Thyroid gland (tissue), 4 donors: ENCODE data around the gene DOCK10. TPM values are rescaled to one million over a fixed set of nuclear protein-coding genes. Genes with fewer than 3 reads are reported as not detected.

ENCODE experiments used
- DNase-seq, 2 donors: peaks; one replicate each; pipeline ENCODE4 v3.0.0-alpha.2; 2019
- H3K27ac ChIP-seq, 3 donors: fragments of 200-600 bp; sonication (generic); 1 replicate in 2 of 3; 2 replicates in 1 of 3; pipeline ENCODE4 v1.5.1; 2016 to 2019; ENCODE audit warnings: mild to moderate bottlenecking in 1 of 3, moderate library complexity in 1 of 3
- H3K27me3 ChIP-seq: fragments of 200-600 bp; sonication (generic); one replicate; pipeline ENCODE4 v1.5.1; 2019
- H3K36me3 ChIP-seq, 2 donors: fragments of 200-600 bp; sonication (generic); one replicate each; pipeline ENCODE4 v1.5.1; 2016 to 2019
- H3K4me1 ChIP-seq, 2 donors: fragments of 200-600 bp; sonication (generic); one replicate each; pipeline ENCODE4 v1.5.1; 2017 to 2019
- H3K4me3 ChIP-seq, 3 donors: fragments of 200-600 bp; sonication (generic); replicated peaks in 1 of 3; 1 replicate in 2 of 3; 2 replicates in 1 of 3; pipeline ENCODE4 v1.5.1; 2016; ENCODE audit warnings: mild to moderate bottlenecking in 1 of 3
- H3K9me3 ChIP-seq: fragments of 200-600 bp; sonication (generic); one replicate; pipeline ENCODE4 v1.5.1; 2017
- POLR2A ChIP-seq, 2 donors: fragments of 450-650 bp; IDR thresholded peaks; one replicate each; pipeline ENCODE4 v1.6.1; 2017; ENCODE audit warnings: antibody characterized with exemption in 2 of 2, mild to moderate bottlenecking in 2 of 2, moderate library complexity in 1 of 2
- WGBS, 2 donors: methylation state at CpG; one replicate each; pipeline ENCODE4 v1.1.5; 2017; 5-methylcytosine and 5-hydroxymethylcytosine counted together
- intact Hi-C: fragments of 100-400 bp; cut with DNase I; formaldehyde crosslinking; loops from one replicate; pipeline ENCODE4 v1.15.1; 2023
- total RNA-seq, 4 donors: library from RNA; depleted of rRNA; stranded (reverse); fragments of >200 nt; gene quantifications; one replicate each; pipeline ENCODE4 v1.2.3, GENCODE V29; 2016
- TF ChIP-seq, protein P1 (sequence below), 6 experiments: fragments of 200-600 bp in 3 of 6; fragments of 450-650 bp in 3 of 6; sonication (generic) in 3 of 6; IDR thresholded peaks; one replicate each; pipeline ENCODE4 v1.5.1; 2016 to 2019; ENCODE audit warnings: antibody characterized with exemption in 6 of 6, mild to moderate bottlenecking in 2 of 6, inconsistent platforms in 1 of 6, moderate library complexity in 1 of 6

The DOCK10 gene
- total RNA-seq, 4 donors from 2014 or later: 4.6 to 8.9 (median 7.1) TPM

DNA sequence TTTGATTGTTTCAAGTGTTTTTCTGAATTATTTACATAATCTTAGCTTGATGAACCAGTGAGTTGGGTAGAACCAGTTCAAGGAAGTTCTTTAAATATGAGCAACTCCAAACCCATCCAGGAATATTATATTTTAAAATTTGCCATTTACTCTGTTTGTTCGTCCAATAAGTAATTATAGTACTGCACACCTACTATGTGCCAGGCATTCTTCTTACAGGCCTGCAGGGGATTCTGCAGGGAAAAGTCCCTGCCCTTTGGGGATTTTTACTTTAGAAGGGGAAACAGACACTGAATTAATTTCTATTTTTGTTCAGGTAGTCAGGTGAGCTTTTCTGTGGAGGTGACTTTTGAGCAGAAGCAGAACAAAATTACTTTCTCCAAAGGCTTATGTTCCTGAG is 146.9 kb downstream of the DOCK10 start:
- TF ChIP-seq POLR2A (IDR thresholded peaks at IDR 0.05): no peak
- TF ChIP-seq, protein P1, sequence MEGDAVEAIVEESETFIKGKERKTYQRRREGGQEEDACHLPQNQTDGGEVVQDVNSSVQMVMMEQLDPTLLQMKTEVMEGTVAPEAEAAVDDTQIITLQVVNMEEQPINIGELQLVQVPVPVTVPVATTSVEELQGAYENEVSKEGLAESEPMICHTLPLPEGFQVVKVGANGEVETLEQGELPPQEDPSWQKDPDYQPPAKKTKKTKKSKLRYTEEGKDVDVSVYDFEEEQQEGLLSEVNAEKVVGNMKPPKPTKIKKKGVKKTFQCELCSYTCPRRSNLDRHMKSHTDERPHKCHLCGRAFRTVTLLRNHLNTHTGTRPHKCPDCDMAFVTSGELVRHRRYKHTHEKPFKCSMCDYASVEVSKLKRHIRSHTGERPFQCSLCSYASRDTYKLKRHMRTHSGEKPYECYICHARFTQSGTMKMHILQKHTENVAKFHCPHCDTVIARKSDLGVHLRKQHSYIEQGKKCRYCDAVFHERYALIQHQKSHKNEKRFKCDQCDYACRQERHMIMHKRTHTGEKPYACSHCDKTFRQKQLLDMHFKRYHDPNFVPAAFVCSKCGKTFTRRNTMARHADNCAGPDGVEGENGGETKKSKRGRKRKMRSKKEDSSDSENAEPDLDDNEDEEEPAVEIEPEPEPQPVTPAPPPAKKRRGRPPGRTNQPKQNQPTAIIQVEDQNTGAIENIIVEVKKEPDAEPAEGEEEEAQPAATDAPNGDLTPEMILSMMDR (IDR thresholded peaks at IDR 0.05): no peak
- no peaks in the 10 kb centered on the region for H3K36me3 ChIP-seq
- no peaks in the 10 kb centered on the region for H3K9me3 ChIP-seq
- no peak for DNase-seq
- no peak overlapping the region for H3K4me3 ChIP-seq
- 96 to 100% methylated on average over 1 of the region's 1 CpG for WGBS, 2 donors
- H3K27me3 ChIP-seq: no peaks in the 10 kb centered on the region
- H3K4me1 ChIP-seq: no peaks in the 10 kb centered on the region
- no peak overlapping the region for H3K27ac ChIP-seq
- intact Hi-C loops: no loop called here

GRCh38 chr2:224894356-224894755 is 147.9 kb downstream of the DOCK10 start:
- no peak for TF ChIP-seq POLR2A (IDR thresholded peaks at IDR 0.05)
- TF ChIP-seq, protein P1 (IDR thresholded peaks at IDR 0.05): no peak
- DNase-seq: no peak
- Histone ChIP-seq H3K36me3 (no peaks in the 10 kb centered on the region), H3K27me3 (no peaks in the 10 kb centered on the region), H3K4me3 (no peak overlapping the region), H3K9me3 (no peaks in the 10 kb centered on the region), H3K27ac (no peak overlapping the region), H3K4me1 (no peaks in the 10 kb centered on the region)
- intact Hi-C loops: no loop called here
- 69 to 70% methylated on average over 3 of the region's 3 CpGs for WGBS, 2 donors

- Histone ChIP-seq H3K27me3 (no peaks in the 10 kb centered on the region), H3K27ac (no peak overlapping the region), H3K4me3 (no peak overlapping the region), H3K9me3 (no peaks in the 10 kb centered on the region), H3K4me1 (no peaks in the 10 kb centered on the region), H3K36me3 (no peaks in the 10 kb centered on the region)
- 86 to 90% methylated on average over 2 of the region's 2 CpGs for WGBS, 2 donors
- TF ChIP-seq POLR2A (IDR thresholded peaks at IDR 0.05): no peak
- TF ChIP-seq, protein P1 (IDR thresholded peaks at IDR 0.05): no peak
- DNase-seq: no peak
- intact Hi-C loops: no loop called here
Observed at GRCh38 chr2:224893848-224894247, 148.4 kb downstream of the DOCK10 start.

DNA sequence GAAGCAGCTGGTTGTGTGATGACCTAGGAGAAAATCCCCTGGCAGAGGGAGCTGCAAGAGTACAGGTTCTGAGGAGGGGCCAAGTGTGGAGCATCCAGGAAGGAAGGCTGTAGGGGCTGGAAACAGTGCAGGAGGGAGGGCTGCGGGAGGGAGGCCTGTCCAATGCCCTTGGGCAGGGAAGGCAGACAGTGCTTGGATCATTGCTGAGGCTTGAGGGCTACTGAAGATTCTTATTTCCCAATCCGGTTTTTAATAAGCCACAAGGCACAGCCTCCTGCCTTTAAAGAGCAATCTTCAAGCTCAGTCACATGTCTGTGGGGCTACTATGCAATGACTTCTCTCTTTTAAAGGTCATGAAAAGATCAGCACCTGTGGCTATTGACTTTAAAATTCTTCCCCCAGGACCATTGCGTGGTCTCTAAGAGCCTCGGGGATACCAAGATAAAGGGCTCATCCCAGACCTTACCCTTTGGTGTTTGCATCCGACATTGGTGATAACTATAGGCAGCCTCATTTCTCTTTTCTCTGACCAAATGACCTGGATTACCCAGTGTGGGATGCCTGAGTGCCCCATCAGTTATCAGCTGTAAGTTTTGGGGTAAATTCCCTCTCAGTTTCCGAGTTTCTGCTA is 149.6 kb downstream of the DOCK10 start:
- Histone ChIP-seq H3K27ac (no peak overlapping the region), H3K36me3 (no peaks in the 10 kb centered on the region), H3K4me3 (no peak overlapping the region), H3K27me3 (no peaks in the 10 kb centered on the region), H3K9me3 (no peaks in the 10 kb centered on the region), H3K4me1 (no peaks in the 10 kb centered on the region)
- intact Hi-C loops: no loop called here
- DNase-seq: no peak
- no peak for TF ChIP-seq POLR2A (IDR thresholded peaks at IDR 0.05)
- TF ChIP-seq, protein P1 (IDR thresholded peaks at IDR 0.05): no peak
- WGBS, 2 donors: 90 to 95% methylated on average over 6 of the region's 6 CpGs

DNA sequence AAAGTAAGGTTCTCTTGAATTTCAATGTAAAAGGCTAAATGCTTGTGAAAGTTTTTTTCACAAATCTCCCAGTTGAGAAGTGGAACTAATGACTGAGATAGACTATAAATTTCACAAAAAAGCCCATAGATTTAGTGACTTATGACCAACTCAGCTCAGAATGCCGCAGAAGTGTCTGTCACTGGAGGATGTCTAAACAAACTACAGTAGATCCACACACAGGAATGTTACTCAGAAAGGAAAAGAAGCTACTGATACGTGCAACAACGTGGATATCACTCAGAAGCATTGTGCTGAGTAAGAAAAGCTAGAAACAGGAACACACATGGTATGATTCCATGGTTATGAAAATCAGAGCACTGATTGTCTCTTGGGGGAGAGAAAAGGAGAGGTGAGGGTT is 151.9 kb downstream of the DOCK10 start:
- H3K36me3 ChIP-seq: no peaks in the 10 kb centered on the region
- H3K4me3 ChIP-seq: no peak overlapping the region
- TF ChIP-seq, protein P1 (IDR thresholded peaks at IDR 0.05): no peak
- no peak for TF ChIP-seq POLR2A (IDR thresholded peaks at IDR 0.05)
- no peaks in the 10 kb centered on the region for H3K27me3 ChIP-seq
- 69 to 77% methylated on average over 3 of the region's 3 CpGs for WGBS, 2 donors
- intact Hi-C loops: no loop called here
- no peaks in the 10 kb centered on the region for H3K4me1 ChIP-seq
- H3K27ac ChIP-seq: no peak overlapping the region
- no peak for DNase-seq
- no peaks in the 10 kb centered on the region for H3K9me3 ChIP-seq
